Activated CD8-positive, alpha-beta memory T cell treated with anti-CD3 and anti-CD28 coated beads, Interleukin-2, amount 50 U/mL, for 1 hour (primary cell): ENCODE measurements around the gene RPL23.

Source experiments
- DNase-seq: peaks from one replicate; pipeline ENCODE4 v3.0.0-alpha.2; 2020; ENCODE audit errors: extremely low read depth

The RPL23 gene

GRCh38 chr17:38883592-38884526 lies 30.3 kb upstream of the RPL23 start:
- DNase-seq: no peak

DNA sequence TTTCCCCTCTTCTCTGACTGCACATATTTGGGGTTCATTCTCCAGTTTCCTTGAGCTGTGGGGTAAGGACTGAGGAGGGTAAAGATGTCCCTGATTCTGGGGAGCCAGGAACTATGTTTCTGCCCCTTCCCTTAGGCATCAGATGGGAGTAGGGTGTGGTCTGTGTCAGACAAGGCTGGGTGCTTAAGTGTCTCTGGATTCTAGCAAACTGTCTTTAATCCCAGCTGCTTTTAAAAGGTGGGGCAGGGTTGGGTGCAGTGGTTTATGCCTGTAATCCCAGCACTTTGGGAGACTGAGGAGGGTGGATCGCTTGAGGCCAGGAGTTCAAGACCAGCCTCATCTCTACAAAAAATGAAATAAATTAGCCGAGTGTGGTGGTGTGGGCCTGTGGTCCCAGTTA lies 29.3 kb upstream of the RPL23 start:
- no peak for DNase-seq

GRCh38 chr17:38881600-38882191 lies 28.2 kb upstream of the RPL23 start:
- no peak for DNase-seq

GRCh38 chr17:38879878-38880665 lies 26.6 kb upstream of the RPL23 start:
- no peak for DNase-seq

- DNase-seq: peak; percentile 43
Observed at GRCh38 chr17:38877130-38877851, 23.8 kb upstream of the RPL23 start.

DNA sequence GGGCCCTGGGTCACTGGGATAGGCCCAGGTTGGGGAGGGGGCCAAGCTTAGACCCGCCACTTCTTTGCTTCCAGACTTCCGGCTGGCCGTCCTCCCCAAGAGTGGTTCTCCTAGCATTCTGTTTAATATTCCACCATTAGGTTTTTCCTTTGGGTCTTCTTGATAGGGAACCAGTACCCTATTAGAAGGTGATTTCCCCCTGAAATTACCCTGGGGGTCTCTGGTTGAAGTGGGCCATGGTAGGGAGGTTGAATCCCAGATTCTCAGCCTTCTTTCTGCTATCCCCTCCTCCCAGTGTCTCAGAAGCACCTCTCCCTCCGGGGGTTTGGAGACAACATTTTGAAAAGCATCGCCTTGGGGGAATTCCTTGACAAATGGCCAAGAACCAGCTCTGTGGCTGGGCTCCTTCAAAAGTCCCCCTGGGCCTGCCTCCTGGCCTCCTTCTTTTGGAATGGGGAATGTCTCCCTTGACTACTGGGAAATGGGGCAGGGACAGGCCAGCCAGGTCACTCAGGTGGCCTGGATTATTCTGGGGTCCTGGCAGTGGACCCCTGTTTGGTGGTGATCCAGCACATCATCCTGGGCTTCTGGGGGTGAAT lies 22.1 kb upstream of the RPL23 start:
- DNase-seq: no peak

- no peak for DNase-seq
Observed at GRCh38 chr17:38874505-38875400, 21.2 kb upstream of the RPL23 start.

- DNase-seq: no peak
Observed at GRCh38 chr17:38873640-38874380, 20.3 kb upstream of the RPL23 start.

GRCh38 chr17:38872671-38873385 lies 19.3 kb upstream of the RPL23 start:
- no peak for DNase-seq

DNA sequence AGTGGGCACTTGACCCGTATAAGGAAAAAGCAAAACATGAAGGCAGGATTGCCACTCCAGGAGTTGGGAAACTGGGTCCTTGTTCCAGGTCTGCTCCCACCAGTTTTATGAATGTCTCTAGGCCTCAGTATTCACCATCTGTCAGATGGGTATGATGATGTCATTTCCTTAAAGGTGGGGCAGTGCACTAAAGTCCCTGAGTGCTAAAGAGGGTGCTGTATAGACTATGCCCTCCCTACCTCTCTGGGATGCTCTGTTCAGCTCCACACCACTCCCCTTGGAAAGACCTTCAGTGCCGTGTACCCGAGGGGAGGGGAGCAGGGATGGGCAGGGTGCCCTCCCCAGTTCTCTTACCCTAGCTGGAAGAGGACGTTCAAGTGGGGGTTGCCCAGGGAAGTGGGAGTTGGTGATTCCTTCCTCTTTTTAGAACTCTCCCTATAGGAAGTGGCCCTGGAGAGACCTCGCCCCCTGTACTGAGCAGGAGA lies 18.5 kb upstream of the RPL23 start:
- DNase-seq: no peak

GRCh38 chr17:38871247-38872015 lies 17.9 kb upstream of the RPL23 start:
- DNase-seq: peak; percentile 34

DNA sequence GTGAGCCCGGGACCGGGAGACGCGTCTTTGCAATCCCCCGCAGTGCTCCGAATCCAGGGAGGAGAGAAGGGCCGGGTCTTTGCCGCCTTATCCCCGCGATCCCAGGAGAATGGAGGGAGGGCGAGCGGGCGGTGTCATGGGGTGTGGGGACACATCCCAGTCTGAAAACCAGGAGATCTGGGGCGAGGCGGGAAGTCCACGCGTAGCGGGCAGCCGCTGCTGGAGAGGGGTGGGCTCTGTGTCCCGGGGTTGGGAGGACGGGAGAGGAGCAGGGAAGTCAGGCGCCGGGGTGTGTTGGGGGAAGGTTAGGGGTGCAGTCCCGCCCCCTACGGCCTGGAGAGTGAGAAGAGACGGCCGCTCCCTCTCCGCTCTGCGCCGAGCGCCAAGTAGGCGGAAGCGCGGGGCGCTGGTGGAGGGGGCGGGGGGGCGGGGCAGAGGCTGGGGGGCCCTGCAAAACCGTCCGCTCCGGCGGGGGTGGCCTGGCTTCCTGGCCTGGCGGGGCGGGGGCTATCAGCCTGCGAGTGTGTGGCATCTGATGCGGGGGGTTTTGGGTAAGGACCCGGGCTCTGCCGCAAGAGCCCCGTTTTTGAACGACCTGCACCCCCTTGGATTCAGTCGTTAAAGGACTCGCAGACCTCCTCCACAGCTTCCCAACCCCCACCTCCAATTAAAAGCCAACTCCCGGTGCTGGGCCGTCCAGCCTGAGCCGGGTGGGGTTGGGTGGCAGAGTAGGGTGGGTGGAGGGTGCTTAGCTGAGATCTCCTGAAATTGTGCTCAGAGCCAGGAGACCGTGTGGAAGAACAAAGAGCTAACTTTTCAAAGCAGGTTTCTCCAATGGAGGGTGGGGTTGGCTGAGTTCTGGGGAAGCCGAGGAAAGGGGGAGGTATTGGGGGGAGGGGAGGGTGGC lies 17.0 kb upstream of the RPL23 start:
- DNase-seq: peak; percentile 36

DNA sequence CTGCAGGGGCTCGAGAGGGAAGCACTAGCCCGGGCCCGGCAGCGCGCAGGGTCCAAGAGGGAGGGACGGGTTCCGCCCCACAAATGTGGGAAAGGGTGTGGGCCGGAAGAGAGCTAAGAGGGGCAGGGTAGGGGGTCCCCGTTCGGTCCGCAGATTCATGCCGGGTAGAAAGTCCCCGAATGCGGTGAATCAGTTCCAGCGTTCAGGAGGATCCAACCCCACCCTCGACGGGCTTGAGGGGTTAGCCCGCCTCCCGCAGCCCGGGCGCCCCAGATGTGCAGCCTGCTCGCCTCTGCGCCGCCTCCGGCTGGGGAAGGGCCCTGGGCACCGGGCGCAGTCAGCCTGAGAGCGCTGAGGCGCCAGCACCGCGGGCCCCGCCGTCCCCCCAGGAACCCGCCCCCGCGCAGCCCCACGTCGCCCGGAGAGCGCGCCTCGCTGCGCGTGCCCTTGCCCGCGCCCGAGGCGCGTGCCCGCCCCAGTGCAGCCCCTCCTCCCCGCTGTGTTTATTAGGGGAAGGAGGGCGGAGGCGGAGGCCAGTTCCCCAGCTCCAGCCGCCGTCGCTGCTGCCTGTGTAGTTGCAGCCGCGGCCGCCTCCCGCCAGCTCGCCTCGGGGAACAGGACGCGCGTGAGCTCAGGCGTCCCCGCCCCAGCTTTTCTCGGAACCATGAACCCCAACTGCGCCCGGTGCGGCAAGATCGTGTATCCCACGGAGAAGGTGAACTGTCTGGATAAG lies 16.2 kb upstream of the RPL23 start, which contains the start of gene LASP1:
Gene LASP1 (plus strand): TSS at position 533 of the 733 bp plus-strand sequence. CDS start 132 bp downstream, at position 665.
- peak; percentile 59 for DNase-seq

- peak; percentile 59 for DNase-seq
Observed at GRCh38 chr17:38868817-38869525, 15.4 kb upstream of the RPL23 start.
